AG04449 (cell line): ENCODE data around the gene USP21.
A peak's percentile ranks its signal among the peaks of the same experiment; 100 is the strongest.

Experiments used
- CTCF ChIA-PET: fragments of 350-600 bp; formaldehyde crosslinking; extraction: SDS; loops from one replicate; lab custom pipeline; 2021; ENCODE audit warnings: antibody characterized with exemption; lab: Yijun Ruan, JAX
- POLR2A ChIA-PET: fragments of 400-600, 350-600 bp; formaldehyde crosslinking; extraction: SDS; loops from one replicate; lab custom pipeline; 2020; ENCODE audit warnings: antibody characterized with exemption, inconsistent platforms; lab: Yijun Ruan, JAX
- DNase-seq: peaks from one replicate; pipeline ENCODE4 v3.0.0-alpha.2; 2010; ENCODE audit warnings: low read depth, low spot score
- H3K4me3 ChIP-seq: 2 replicates; pipeline ENCODE4 v1.5.1; 2011; ENCODE audit warnings: low read depth, mild to moderate bottlenecking, control low read depth, low read length
- CTCF ChIP-seq: IDR thresholded peaks from one replicate; pipeline ENCODE4 v1.5.1; 2011; ENCODE audit warnings: mild to moderate bottlenecking, moderate library complexity, low read length, control low read depth, inconsistent platforms; ENCODE audit not compliant: insufficient read depth; ENCODE audit errors: missing control alignments

USP21 gene

GRCh38 chr1:161163793-161164192 lies 4.5 kb downstream of the USP21 start:
- POLR2A ChIA-PET = no interaction called here
- H3K4me3 ChIP-seq = no peak overlapping the region
- CTCF ChIA-PET = interaction anchor here (2.4 to 3.2 kb wide), 2 partner anchors 27 to 28 kb away, joined by 7 to 12 read pairs; no protein-coding TSS in a partner anchor
- no peak for TF ChIP-seq CTCF
- DNase-seq = no peak

GRCh38 chr1:161164901-161165610 lies 5.8 kb downstream of the USP21 start:
- POLR2A ChIA-PET = interaction anchor here (0.9 to 2.1 kb wide), 4 partner anchors 12 to 32 kb away, joined by 3 to 10 read pairs (median 6); partner anchors contain the start of genes B4GALT3, DEDD and UFC1
- CTCF ChIA-PET = interaction anchor here (0.7 to 3.2 kb wide), 15 partner anchors 8 to 217 kb away, joined by 3 to 24 read pairs (median 7); partner anchors contain the start of genes B4GALT3, NDUFS2, TOMM40L and UFC1
- H3K4me3 ChIP-seq = peak overlapping the region; percentile 93
- no peak for TF ChIP-seq CTCF
- no peak for DNase-seq

GRCh38 chr1:161165742-161166668 lies 6.7 kb downstream of the USP21 start, which contains the start of gene PPOX:
PPOX (plus strand) TSS chr1:161166426; CDS start chr1:161166848, 422 bp downstream.
- DNase-seq = peak; percentile 91
- CTCF ChIA-PET = interaction anchor here (0.7 to 3.2 kb wide), 18 partner anchors 9 to 216 kb away, joined by 3 to 24 read pairs (median 4); partner anchors contain the start of genes B4GALT3, NDUFS2, TOMM40L and UFC1
- TF ChIP-seq CTCF = peak; percentile 52
- POLR2A ChIA-PET = interaction anchor here (0.8 to 2.1 kb wide), 6 partner anchors 8 to 33 kb away, joined by 3 to 10 read pairs (median 4); partner anchors contain the start of genes B4GALT3, DEDD and UFC1
- H3K4me3 ChIP-seq = peak within 1 kb of the TSS; percentile 93

- POLR2A ChIA-PET = interaction anchor here (0.6 to 2.1 kb wide), 5 partner anchors 9 to 153 kb away, joined by 3 to 10 read pairs (median 3); partner anchors contain the start of genes B4GALT3 and NDUFS2
- TF ChIP-seq CTCF = no peak
- DNase-seq = no peak
- CTCF ChIA-PET = interaction anchor here (0.8 to 3.2 kb wide), 13 partner anchors 9 to 215 kb away, joined by 3 to 24 read pairs (median 5); partner anchors contain the start of genes B4GALT3, NDUFS2, TOMM40L and UFC1
- H3K4me3 ChIP-seq = peak overlapping the region; percentile 93
Observed at GRCh38 chr1:161166669-161167548, 7.6 kb downstream of the USP21 start.

- TF ChIP-seq CTCF = no peak
- ChIA-PET POLR2A (no interaction called here), CTCF (interaction anchor here (2.8 to 3.8 kb wide), 2 partner anchors 12 to 23 kb away, joined by 14 read pairs; no protein-coding TSS in a partner anchor)
- H3K4me3 ChIP-seq = no peak overlapping the region
- no peak for DNase-seq
Observed at GRCh38 chr1:161168906-161169305, 9.6 kb downstream of the USP21 start.
